Colonic mucosa (tissue), 4 donors: ENCODE data around the gene PTPRN2. TPM values are rescaled to one million over a fixed set of nuclear protein-coding genes. Genes with fewer than 3 reads are reported as not detected.

Experiments used
- DNase-seq: peaks from one replicate; pipeline ENCODE4 v3.0.0-alpha.2; 2020
- H3K27ac ChIP-seq: fragments of 200-600 bp; one replicate; pipeline ENCODE4 v1.8.0; 2021
- H3K27me3 ChIP-seq: fragments of 200-600 bp; one replicate; pipeline ENCODE4 v1.8.0; 2021
- H3K36me3 ChIP-seq: fragments of 200-600 bp; one replicate; pipeline ENCODE4 v1.8.0; 2021
- H3K4me1 ChIP-seq: fragments of 200-600 bp; one replicate; pipeline ENCODE4 v1.8.0; 2021; ENCODE audit warnings: mild to moderate bottlenecking
- H3K4me3 ChIP-seq: fragments of 200-600 bp; one replicate; pipeline ENCODE4 v1.8.0; 2021
- H3K9ac ChIP-seq, 2 donors: one replicate each; pipeline ENCODE4 v1.7.0; 2013; ENCODE audit warnings: control low read depth in 2 of 2, low read depth in 2 of 2, low read length in 2 of 2
- H3K9me3 ChIP-seq: fragments of 200-600 bp; one replicate; pipeline ENCODE4 v1.8.0; 2021
- intact Hi-C: fragments of 100-400 bp; cut with DNase I; formaldehyde crosslinking; loops from one replicate; pipeline ENCODE4 v1.14.1; 2022
- total RNA-seq, 2 donors: library from RNA; stranded (reverse); fragmentation: NEBNext Ultra II Directional in 1 of 2; extraction: Animal tissue kit (Norgen Biotek cat#: 25700) in 1 of 2; gene quantifications; one replicate each; pipeline ENCODE4 v1.2.1, GENCODE V29; 2021
- TF ChIP-seq, protein P1 (sequence below): fragments of 200-600 bp; IDR thresholded peaks from one replicate; pipeline ENCODE4 v1.8.0; 2022; ENCODE audit warnings: antibody characterized with exemption, mild to moderate bottlenecking
- donor health status: healthy.
- donor health status: DM: no; HTN: no; CAD: no.
- donor health status: DM: no; HTN: no; CAD: no.

Gene PTPRN2
- total RNA-seq, 2 donors from 2014 or later, result 14.7 to 21.6 TPM

DNA sequence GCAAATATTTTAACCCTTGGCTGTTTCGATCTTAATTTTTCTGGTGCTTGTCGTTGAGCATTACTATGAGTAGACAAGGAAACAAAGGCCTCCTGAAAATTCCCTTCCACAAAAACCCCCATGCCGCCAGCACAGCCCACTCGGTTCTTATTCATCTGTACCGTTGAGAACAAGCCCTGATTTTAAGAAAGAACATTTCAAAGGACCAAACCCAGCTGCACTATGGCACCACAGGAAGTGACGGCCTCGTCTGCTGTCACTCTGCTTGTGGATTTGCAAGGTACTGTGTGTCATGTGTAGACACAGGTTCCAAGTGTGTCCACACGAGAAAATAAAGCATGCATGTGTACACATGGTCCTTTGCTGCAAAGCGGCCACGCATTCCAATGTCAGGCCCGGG is 965.6 kb downstream of the PTPRN2 start:
- no peak overlapping the region for H3K9ac ChIP-seq
- no peaks in the 10 kb centered on the region for H3K9me3 ChIP-seq
- TF ChIP-seq, protein P1, sequence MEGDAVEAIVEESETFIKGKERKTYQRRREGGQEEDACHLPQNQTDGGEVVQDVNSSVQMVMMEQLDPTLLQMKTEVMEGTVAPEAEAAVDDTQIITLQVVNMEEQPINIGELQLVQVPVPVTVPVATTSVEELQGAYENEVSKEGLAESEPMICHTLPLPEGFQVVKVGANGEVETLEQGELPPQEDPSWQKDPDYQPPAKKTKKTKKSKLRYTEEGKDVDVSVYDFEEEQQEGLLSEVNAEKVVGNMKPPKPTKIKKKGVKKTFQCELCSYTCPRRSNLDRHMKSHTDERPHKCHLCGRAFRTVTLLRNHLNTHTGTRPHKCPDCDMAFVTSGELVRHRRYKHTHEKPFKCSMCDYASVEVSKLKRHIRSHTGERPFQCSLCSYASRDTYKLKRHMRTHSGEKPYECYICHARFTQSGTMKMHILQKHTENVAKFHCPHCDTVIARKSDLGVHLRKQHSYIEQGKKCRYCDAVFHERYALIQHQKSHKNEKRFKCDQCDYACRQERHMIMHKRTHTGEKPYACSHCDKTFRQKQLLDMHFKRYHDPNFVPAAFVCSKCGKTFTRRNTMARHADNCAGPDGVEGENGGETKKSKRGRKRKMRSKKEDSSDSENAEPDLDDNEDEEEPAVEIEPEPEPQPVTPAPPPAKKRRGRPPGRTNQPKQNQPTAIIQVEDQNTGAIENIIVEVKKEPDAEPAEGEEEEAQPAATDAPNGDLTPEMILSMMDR, result no peak
- no peak overlapping the region for H3K4me3 ChIP-seq
- no peaks in the 10 kb centered on the region for H3K4me1 ChIP-seq
- H3K27me3 ChIP-seq, result no peaks in the 10 kb centered on the region
- intact Hi-C loops, result no loop called here
- no peaks in the 10 kb centered on the region for H3K36me3 ChIP-seq
- no peak overlapping the region for H3K27ac ChIP-seq
- no peak for DNase-seq

GRCh38 chr7:157621131-157621681 is 966.4 kb downstream of the PTPRN2 start:
- Histone ChIP-seq H3K4me1 (no peaks in the 10 kb centered on the region), H3K9ac (no peak overlapping the region), H3K27ac (no peak overlapping the region), H3K9me3 (no peaks in the 10 kb centered on the region), H3K27me3 (no peaks in the 10 kb centered on the region), H3K4me3 (no peak overlapping the region), H3K36me3 (no peaks in the 10 kb centered on the region)
- intact Hi-C loops, result no loop called here
- no peak for DNase-seq
- TF ChIP-seq, protein P1, result no peak

DNA sequence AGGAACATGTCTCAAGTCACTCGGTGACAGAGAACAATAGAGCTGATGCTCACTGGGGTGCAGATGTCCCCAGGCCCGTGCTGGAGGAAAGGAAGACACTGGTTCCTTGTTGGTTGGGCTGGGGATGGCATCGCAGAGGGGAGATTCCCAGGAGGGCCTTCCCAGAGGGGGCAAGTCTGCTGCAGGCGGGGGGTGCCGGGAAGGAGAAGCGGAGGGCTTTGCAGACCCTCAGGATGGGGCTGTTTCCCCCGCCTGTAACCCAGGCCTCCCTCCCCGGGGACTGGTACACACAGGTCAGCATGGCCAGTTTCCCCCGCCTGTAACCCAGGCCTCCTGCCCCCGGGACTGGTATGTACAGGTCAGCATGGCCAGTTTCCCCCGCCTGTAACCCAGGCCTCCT is 967.0 kb downstream of the PTPRN2 start:
- TF ChIP-seq, protein P1, result no peak
- Histone ChIP-seq H3K4me1 (no peaks in the 10 kb centered on the region), H3K4me3 (no peak overlapping the region), H3K9me3 (no peaks in the 10 kb centered on the region), H3K9ac (no peak overlapping the region), H3K36me3 (no peaks in the 10 kb centered on the region), H3K27ac (no peak overlapping the region), H3K27me3 (no peaks in the 10 kb centered on the region)
- intact Hi-C loops, result no loop called here
- no peak for DNase-seq

DNA sequence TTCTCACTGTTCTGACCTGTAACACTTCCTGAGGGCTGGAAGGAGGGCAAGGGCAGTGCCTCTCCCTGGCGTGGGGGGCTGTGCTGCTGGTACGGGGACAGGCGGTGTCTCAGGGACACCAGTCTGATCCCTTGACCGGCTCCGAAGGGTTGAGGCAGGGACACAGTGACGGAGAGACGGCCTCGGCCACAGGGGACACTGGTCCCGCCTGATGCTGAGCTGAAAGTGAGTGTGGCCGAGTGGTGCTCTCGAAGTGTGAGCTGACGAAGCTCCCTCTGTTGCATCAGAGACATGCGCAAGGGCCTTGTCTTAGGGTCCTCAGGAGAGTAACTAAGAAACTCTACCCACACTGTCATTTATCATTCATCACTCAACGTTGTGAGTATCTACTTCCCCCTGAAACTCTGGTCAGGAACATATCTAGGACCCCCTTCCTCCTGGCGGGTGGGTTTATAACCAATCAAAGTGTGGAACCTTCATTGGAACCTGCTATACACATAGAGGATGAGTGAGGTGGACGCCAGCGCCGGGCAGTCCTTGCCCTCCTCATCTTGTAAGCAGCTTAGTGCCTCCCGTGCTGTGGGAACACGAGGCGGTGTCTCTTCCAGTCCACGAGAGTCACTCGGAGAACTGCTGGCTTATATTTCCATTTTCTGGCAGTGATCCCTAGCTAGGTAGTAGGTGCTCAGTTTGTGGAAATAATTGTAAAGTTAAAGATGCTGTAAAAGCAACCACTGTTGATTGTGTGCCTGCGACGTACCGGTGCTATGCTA is 967.7 kb downstream of the PTPRN2 start:
- DNase-seq, result no peak
- H3K9me3 ChIP-seq, result no peaks in the 10 kb centered on the region

DNA sequence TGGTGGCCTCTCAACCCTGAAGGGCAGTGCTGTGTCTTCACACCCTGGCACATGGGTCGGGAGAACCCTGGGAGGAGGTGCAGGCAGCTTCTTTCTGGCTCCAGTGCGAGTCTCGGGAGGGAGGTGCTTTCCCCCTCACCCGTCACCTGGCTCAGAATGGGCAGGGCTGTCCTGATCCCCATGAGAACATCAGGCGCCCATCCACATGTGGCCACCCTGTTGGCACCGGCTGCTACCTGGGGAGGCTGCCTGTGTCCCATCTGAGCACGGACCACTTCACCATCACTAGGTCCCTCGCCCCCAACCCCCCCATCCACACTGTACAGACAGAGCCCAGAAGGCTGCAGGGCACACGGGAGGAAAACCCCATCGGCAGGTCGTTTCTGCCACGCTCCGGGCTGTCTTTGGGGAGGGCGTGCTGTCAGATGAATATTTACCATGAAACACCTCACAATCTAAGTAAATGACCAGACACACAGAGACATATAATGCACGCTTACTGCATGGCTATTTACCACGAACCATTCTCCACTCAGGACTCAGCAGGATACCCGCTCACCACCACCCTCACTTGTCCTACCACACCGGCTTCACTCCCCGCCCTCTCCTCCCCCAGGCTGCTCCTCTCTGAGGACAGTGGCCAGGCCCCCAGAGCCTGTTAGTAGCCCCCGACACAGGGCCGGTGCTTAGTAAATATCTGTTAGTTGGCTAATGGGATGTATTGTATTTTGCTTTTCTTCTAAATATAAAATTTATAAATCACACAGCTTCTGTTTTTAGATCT is 968.6 kb downstream of the PTPRN2 start:
- Histone ChIP-seq H3K9me3 (no peaks in the 10 kb centered on the region), H3K4me3 (no peak overlapping the region), H3K4me1 (no peaks in the 10 kb centered on the region), H3K27me3 (no peaks in the 10 kb centered on the region), H3K36me3 (no peaks in the 10 kb centered on the region), H3K27ac (no peak overlapping the region), H3K9ac (no peak overlapping the region)
- TF ChIP-seq, protein P1, result no peak
- DNase-seq, result no peak
- intact Hi-C loops, result no loop called here

More for the DNA sequence above, 967.7 kb downstream of the PTPRN2 start:
- H3K4me3 ChIP-seq, result no peak overlapping the region
- H3K27me3 ChIP-seq, result no peaks in the 10 kb centered on the region
- H3K36me3 ChIP-seq, result no peaks in the 10 kb centered on the region
- no peak overlapping the region for H3K27ac ChIP-seq
- no peaks in the 10 kb centered on the region for H3K4me1 ChIP-seq
- H3K9ac ChIP-seq, result no peak overlapping the region
- TF ChIP-seq, protein P1, result no peak
- intact Hi-C loops, result no loop called here
